ACHN (cell line): ENCODE results near the gene SUMO2.
A peak's percentile ranks its signal among the peaks of the same experiment; 100 is the strongest.
"Not testable (repeated sequence)": the region's sequence is repeated elsewhere in the genome, so short reads cannot be mapped to it uniquely, and the experiment has no call there.

Experiments
- DNase-seq: peaks from one replicate; pipeline ENCODE4 v3.0.0-alpha.2; 2015
- in situ Hi-C: cut with HindIII; loops from 2 replicates; pipeline ENCODE4 v1.10.0; 2017; ENCODE audit warnings: low sequenced_read_pairs, low pct_ligation_motif_present, low pct_unique_long_range_greater_than_20kb

The SUMO2 gene

GRCh38 chr17:75188614-75189013 lies 5.9 kb upstream of the SUMO2 start:
- DNase-seq, result no peak
- in situ Hi-C loops, result no loop called here

- in situ Hi-C loops, result no loop called here
These were observed 1.5 kb upstream of the SUMO2 start for GRCh38 chr17:75183999-75184884.

DNA sequence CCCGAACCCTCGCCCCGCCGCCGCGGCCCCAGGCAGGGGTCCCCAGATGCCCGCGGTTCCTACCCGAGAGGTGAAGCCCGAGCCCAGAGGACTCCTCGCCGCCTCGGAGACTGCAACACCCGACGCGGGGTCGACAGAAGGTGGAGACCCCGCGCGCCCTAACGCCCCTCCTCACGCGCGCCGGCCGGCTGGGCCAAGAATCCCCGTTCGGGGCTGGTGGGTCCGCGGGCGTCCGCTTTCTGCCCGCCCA lies 515 bp downstream of the SUMO2 start:
- in situ Hi-C loops, result no loop called here
- no peak for DNase-seq

More at GRCh38 chr17:75183999-75184884, 1.5 kb upstream of the SUMO2 start:
- DNase-seq, result no peak

DNA sequence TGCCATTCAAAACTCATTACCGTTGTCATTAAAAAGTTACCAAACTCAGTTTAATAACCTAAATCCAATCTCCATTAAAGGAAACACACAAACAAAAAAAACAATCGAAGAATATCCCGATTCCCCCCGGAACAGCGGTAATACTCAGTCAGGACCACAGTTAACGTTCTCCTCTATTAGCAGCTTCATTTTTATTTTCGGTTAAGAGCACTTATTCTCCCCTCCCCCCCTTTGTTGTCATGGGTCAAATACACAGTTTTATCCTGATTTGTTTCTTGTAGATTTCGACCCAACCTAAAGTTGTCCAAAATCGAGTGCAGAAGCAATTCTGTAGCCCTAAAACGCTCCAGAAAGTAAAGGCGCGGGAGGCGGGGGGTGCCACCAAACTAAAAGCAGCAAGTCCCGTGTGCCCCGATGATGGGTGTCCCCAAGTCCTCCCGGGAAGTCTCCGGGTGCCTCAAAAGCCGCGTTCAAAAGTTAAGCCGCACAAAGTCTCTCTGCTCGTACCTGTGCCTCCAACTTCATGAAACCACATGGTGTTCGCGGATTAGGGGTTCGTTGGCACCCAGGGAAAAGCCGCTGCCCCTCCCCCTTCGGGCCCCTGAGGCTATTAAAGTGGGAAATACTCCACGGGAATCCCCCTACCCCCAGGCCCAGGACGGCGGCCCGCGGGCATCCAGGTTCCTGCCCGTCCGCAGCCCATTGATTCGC lies 996 bp downstream of the SUMO2 start:
- no peak for DNase-seq
- in situ Hi-C loops, result no loop called here

- no peak for DNase-seq
- in situ Hi-C loops, result no loop called here
These were observed 1.6 kb downstream of the SUMO2 start for GRCh38 chr17:75181110-75181509.

- in situ Hi-C loops, result no loop called here
- DNase-seq, result no peak
These were observed 4.3 kb downstream of the SUMO2 start for GRCh38 chr17:75178453-75178852.

- in situ Hi-C loops, result no loop called here
These were observed 6.1 kb downstream of the SUMO2 start for GRCh38 chr17:75176625-75177024.

DNA sequence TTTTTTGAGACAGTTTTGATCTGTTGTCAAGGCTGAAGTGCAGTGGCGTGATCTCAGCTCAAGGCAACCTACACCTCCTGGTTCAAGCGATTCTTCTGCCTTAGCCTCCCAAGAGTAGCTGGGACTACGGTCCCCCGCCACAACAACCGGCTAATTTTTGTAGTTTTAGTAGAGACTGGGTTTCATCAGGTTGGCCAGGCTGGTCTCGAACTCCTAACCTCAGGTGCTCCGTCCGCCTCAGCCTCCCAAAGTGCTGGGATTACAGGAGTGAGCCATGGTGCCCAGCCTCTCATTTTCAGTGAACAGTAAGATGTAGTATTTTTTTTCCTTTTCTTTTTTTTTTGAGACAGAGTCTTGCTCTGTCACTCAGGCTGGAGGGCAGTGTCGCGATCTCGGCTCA lies 7.8 kb downstream of the SUMO2 start:
- in situ Hi-C loops, result no loop called here
- DNase-seq, result no peak

More at GRCh38 chr17:75176625-75177024, 6.1 kb downstream of the SUMO2 start:
- no peak for DNase-seq

GRCh38 chr17:75173526-75173925 lies 9.2 kb downstream of the SUMO2 start:
- no peak for DNase-seq
- in situ Hi-C loops, result no loop called here

DNA sequence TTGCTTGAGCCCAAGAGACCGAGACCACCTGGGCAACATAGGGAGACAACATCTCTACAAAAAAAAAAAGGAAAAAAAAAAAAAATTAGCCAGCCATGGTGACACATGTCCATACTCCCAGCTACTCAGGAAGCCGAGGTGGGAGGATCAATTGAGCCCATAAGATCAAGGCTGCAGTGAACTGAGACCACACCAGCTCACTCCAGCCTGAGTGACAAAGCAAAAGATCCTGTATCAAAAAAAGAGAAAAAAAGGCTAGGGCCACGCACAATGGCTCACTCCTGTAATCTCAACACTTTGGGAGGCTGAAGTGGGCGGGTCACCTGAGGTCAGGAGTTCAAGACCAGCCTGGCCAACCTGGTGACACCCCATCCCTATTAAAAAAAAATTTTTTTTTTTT lies 13.8 kb downstream of the SUMO2 start:
- DNase-seq, result no peak
- in situ Hi-C loops, result no loop called here

GRCh38 chr17:75164606-75165005 lies 18.2 kb downstream of the SUMO2 start:
- DNase-seq, in situ Hi-C loops: not testable (repeated sequence)

DNA sequence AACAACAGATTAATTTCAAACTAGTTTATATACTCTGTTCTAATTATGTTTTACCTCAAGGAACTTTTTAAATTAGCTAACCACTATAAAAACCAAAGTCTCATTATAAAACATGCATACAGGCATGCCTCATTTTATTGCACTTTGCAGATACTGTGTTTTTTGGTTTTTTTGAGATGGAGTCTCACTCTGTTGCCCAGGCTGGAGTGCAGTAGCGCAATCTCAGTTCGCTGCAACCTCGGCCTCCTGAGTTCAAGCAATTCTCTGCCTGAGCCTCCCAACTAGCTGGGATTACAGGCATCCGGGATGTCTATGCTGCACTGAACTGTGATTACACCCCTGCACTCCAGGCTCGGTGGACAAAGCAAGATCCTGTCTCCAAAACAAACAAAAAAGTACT lies 19.7 kb downstream of the SUMO2 start:
- no peak for DNase-seq
- in situ Hi-C loops, result no loop called here

DNA sequence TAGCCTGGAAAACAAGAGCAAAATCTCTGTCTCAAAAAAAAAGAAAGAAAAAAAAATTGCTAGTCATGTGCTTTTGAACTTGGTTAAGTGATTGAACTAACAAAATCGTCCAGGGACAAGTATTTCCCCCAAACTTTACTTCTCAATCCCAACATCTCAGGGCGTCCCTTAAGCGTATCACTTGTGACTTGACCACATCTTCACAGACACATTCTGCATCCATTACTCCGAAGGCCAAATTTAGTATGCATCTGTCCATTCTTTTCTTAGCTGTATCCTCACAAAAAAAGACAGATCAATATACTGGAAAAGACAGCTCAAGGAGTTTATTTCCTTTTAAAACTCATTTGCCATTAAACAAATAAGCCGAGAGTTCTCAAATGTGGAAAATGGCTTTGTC lies 22.5 kb downstream of the SUMO2 start:
- no peak for DNase-seq
- in situ Hi-C loops, result no loop called here

- no peak for DNase-seq
- in situ Hi-C loops, result no loop called here
These were observed 23.3 kb downstream of the SUMO2 start for GRCh38 chr17:75159196-75160031.

GRCh38 chr17:75158480-75158879 lies 24.3 kb downstream of the SUMO2 start:
- in situ Hi-C loops, DNase-seq: not testable (repeated sequence)

- in situ Hi-C loops, result no loop called here
- peak; percentile 74 for DNase-seq
These were observed 27.6 kb downstream of the SUMO2 start for GRCh38 chr17:75155191-75155601.

- DNase-seq, result peak; percentile 100
- in situ Hi-C loops, result no loop called here
These were observed 28.3 kb downstream of the SUMO2 start, which contains the start of gene JPT1 for GRCh38 chr17:75154195-75155106. Gene JPT1 (minus strand): TSS chr17:75154512. CDS start chr17:75154397, 115 bp downstream.

- in situ Hi-C loops, result no loop called here
- peak; percentile 19 for DNase-seq
These were observed 29.0 kb downstream of the SUMO2 start for GRCh38 chr17:75153780-75154194.
